Measurements from ENCODE around the gene PEA15. TPM values are rescaled to one million over a fixed set of nuclear protein-coding genes. Genes with fewer than 3 reads are reported as not detected.

Gene PEA15
- total RNA-seq, 2 donors from 2014 or later, result 33.0 to 48.3 TPM

GRCh38 chr1:160258177-160258798, 53.1 kb downstream of the PEA15 start:
- Histone ChIP-seq H3K9ac (ENCODE audit: low read depth in 2 of 2, low read length in 2 of 2) (no peak overlapping the region), H3K4me3 (no peak overlapping the region), H3K4me1 (no peaks in the 10 kb centered on the region), H3K9me3 (no peaks in the 10 kb centered on the region), H3K27me3 (no peaks in the 10 kb centered on the region), H3K27ac (no peak overlapping the region), H3K36me3 (no peaks in the 10 kb centered on the region)
- no peak for DNase-seq
- intact Hi-C loops (cut with DNase I), result no loop called here
- TF ChIP-seq CTCF (IDR thresholded peaks at IDR 0.05), result no peak

- no peaks in the 10 kb centered on the region for H3K4me1 ChIP-seq
- no peaks in the 10 kb centered on the region for H3K27me3 ChIP-seq
- no peak for DNase-seq
Measured at GRCh38 chr1:160260406-160261382, 55.5 kb downstream of the PEA15 start.

DNA sequence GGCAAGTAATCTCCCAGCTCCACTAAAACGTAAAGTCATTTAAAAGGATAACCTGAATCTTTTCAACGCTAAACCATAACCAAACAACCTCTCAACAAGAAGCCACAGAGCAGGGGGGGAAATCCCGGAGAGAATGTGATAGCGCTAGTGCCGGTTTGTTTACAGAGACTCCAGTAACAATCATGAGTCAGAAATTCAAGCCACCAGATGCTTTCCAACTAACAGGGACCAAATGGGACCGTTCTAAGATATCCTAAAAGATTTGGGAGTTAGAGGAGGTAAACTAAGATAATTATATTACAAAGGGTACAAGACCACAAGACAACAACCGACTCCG, 56.3 kb downstream of the PEA15 start:
- peak; percentile 66 for DNase-seq
- no peaks in the 10 kb centered on the region for H3K9me3 ChIP-seq
- intact Hi-C loops (cut with DNase I), result no loop called here
- peak overlapping the region; percentile 95 for H3K27ac ChIP-seq
- no peaks in the 10 kb centered on the region for H3K36me3 ChIP-seq
- peak overlapping the region; percentile 72 for H3K4me3 ChIP-seq
- peak overlapping the region; percentile 97 to 100 for H3K9ac ChIP-seq (ENCODE audit: low read depth in 2 of 2, low read length in 2 of 2)
- H3K4me1 ChIP-seq, result no peaks in the 10 kb centered on the region
- TF ChIP-seq CTCF (IDR thresholded peaks at IDR 0.05), result no peak
- no peaks in the 10 kb centered on the region for H3K27me3 ChIP-seq

More at GRCh38 chr1:160260406-160261382, 55.5 kb downstream of the PEA15 start:
- Histone ChIP-seq H3K9me3 (no peaks in the 10 kb centered on the region), H3K4me3 (peak overlapping the region; percentile 72), H3K9ac (ENCODE audit: low read depth in 2 of 2, low read length in 2 of 2) (no peak overlapping the region), H3K27ac (peak overlapping the region; percentile 95), H3K36me3 (no peaks in the 10 kb centered on the region)
- intact Hi-C loops (cut with DNase I), result no loop called here
- TF ChIP-seq CTCF (IDR thresholded peaks at IDR 0.05), result no peak

DNA sequence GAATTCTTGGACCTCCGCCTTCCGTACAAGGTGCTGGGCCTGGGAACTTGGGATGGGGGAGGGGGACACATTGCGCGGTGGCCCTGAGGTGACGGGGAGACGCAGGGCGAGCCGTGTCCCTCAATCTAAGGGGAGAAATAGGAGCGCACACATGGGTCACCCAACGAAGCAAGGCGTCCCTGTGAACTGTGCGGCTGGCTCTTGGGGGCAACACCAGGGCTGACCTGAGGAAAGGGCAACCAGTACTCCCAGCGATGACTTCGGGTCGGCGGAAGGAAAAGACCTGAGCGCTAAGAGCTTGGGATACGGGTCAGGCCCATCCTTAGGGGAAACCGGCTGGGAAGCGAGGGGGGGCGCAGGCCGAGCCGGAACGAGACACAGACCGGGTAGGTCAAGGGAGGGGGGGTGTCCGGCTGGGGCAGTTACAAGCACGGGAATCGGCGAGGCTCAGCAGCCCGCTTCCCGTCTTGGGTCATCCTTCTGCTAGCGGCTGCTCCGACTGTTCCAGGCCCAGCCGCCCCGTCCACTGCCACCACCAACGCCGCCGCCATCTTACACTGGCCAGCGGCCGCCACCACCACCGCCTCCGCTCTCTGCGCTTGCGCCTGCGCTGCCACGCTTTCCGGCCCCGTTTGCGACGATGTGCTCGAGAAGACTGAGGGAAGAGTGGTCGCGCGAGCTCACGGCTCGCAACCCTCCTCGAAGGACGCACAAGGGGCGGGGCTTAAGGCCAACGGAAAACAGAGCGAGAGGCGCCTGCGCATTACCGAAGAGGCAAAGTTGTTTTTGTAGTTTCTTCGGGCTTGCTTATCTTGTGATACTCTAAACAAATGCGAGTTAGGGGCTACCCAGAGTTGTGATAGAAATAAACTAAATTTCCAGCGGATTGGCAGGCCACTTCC, 57.0 kb downstream of the PEA15 start, which contains the start of gene DCAF8:
TSS of gene DCAF8 (minus strand) at position 657 of the 902 bp plus-strand sequence. CDS start 18,541 bp downstream, outside the sequence.
- no peak for TF ChIP-seq CTCF (IDR thresholded peaks at IDR 0.05)
- intact Hi-C loops (cut with DNase I), result no loop called here
- peak within 1 kb of the TSS; percentile 72 for H3K4me3 ChIP-seq
- no peaks in the 10 kb centered on the region for H3K4me1 ChIP-seq
- peak within 1 kb of the TSS; percentile 97 to 100 for H3K9ac ChIP-seq (ENCODE audit: low read depth in 2 of 2, low read length in 2 of 2)
- peak within 1 kb of the TSS; percentile 95 for H3K27ac ChIP-seq
- DNase-seq, result peak; percentile 99
- H3K36me3 ChIP-seq, result no peaks in the 10 kb centered on the region
- H3K9me3 ChIP-seq, result no peaks in the 10 kb centered on the region
- H3K27me3 ChIP-seq, result no peaks in the 10 kb centered on the region

DNA sequence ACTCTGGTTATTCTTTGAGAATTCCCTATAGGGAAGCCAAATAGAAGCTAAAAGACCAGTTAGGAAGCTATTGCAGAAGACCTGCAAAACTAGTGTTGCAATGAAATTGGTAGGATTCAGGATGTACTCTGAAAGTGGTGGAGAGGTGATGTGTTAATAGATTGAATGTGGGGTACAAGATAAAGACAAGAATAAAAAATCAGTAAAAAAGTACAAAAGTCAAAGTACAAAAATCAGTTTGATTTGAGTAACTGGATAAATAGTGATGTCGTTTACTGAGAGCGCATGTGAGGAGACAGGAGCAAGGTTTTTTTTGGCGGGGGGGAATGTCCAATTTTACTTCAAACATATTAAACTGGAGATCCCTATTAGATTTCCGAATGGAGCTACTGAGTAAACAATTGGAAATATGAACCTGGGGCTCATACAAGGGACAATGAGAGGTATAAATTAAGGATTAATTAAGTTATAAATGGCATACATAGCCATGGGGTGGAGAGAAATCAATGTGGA, 59.7 kb downstream of the PEA15 start:
- H3K4me3 ChIP-seq, result no peak overlapping the region
- intact Hi-C loops (cut with DNase I), result no loop called here

More for the DNA sequence above, 59.7 kb downstream of the PEA15 start:
- Histone ChIP-seq H3K36me3 (no peaks in the 10 kb centered on the region), H3K27me3 (no peaks in the 10 kb centered on the region), H3K9ac (ENCODE audit: low read depth in 2 of 2, low read length in 2 of 2) (no peak overlapping the region), H3K27ac (no peak overlapping the region), H3K4me1 (no peaks in the 10 kb centered on the region), H3K9me3 (no peaks in the 10 kb centered on the region)
- no peak for TF ChIP-seq CTCF (IDR thresholded peaks at IDR 0.05)
- DNase-seq, result no peak

All from colonic mucosa (tissue), 4 donors.